CD14-positive monocyte (primary cell): ENCODE results near the gene TEX30. TPM values are rescaled to one million over a fixed set of nuclear protein-coding genes. Genes with fewer than 3 reads are reported as not detected.

ENCODE experiments used
- DNase-seq, 3 donors: peaks; one replicate each; pipeline ENCODE4 v3.0.0-alpha.2; 2011 to 2022
- H2AFZ ChIP-seq: 2 replicates; pipeline ENCODE4 v1.6.0; 2012; ENCODE audit warnings: mild to moderate bottlenecking, low read depth, low read length, inconsistent platforms; ENCODE audit not compliant: insufficient read depth, poor library complexity, severe bottlenecking
- H3K27ac ChIP-seq, 2 donors: 1 replicate in 1 of 2; 2 replicates in 1 of 2; pipeline ENCODE4 v1.5.1; 2012 to 2013; ENCODE audit warnings: low read length in 2 of 2, control low read depth in 1 of 2, inconsistent platforms in 1 of 2, low read depth in 1 of 2, mild to moderate bottlenecking in 1 of 2
- H3K27me3 ChIP-seq, 2 donors: one replicate each; pipeline versions ENCODE4 v1.6.0 to v1.6.1; 2011 to 2013; ENCODE audit warnings: low read length in 2 of 2; ENCODE audit not compliant: control insufficient read depth in 2 of 2, insufficient read depth in 2 of 2
- H3K36me3 ChIP-seq, 2 donors: replicated peaks in 1 of 2; 1 replicate in 1 of 2; 2 replicates in 1 of 2; pipeline versions ENCODE4 v1.5.1 to v1.6.1; 2012 to 2013; ENCODE audit warnings: low read length in 2 of 2, control low read depth in 1 of 2, inconsistent platforms in 1 of 2, mild to moderate bottlenecking in 1 of 2; ENCODE audit not compliant: insufficient read depth in 2 of 2, control insufficient read depth in 1 of 2
- H3K4me1 ChIP-seq, 2 donors: 1 replicate in 1 of 2; 2 replicates in 1 of 2; pipeline versions ENCODE4 v1.5.1 to v1.6.1; 2012 to 2013; ENCODE audit warnings: low read length in 2 of 2, control low read depth in 1 of 2, inconsistent platforms in 1 of 2, mild to moderate bottlenecking in 1 of 2, moderate library complexity in 1 of 2; ENCODE audit not compliant: insufficient read depth in 2 of 2, control insufficient read depth in 1 of 2
- H3K4me2 ChIP-seq: replicated peaks from 2 replicates; pipeline ENCODE3; 2012; ENCODE audit warnings: low read length, moderate library complexity, mild to moderate bottlenecking; ENCODE audit not compliant: poor library complexity, severe bottlenecking; ENCODE audit errors: extremely low read depth
- H3K4me3 ChIP-seq, 3 experiments: fragments of 200-600 bp in 1 of 3; sonication (generic) in 1 of 3; replicated peaks in 1 of 3; 1 replicate in 2 of 3; 2 replicates in 1 of 3; pipeline ENCODE4 v1.5.1; 2011 to 2013; ENCODE audit warnings: low read length in 3 of 3, mild to moderate bottlenecking in 3 of 3, control low read depth in 2 of 3, low read depth in 2 of 3, inconsistent platforms in 1 of 3, moderate library complexity in 1 of 3
- H3K79me2 ChIP-seq: 2 replicates; pipeline ENCODE4 v1.6.0; 2012; ENCODE audit warnings: mild to moderate bottlenecking, control low read depth, inconsistent platforms, low read length, moderate library complexity; ENCODE audit not compliant: insufficient read depth
- H3K9ac ChIP-seq: 2 replicates; pipeline ENCODE4 v1.6.0; 2017; ENCODE audit warnings: low read length, mild to moderate bottlenecking; ENCODE audit not compliant: insufficient read depth, poor library complexity, severe bottlenecking
- H3K9me3 ChIP-seq, 2 donors: replicated peaks in 1 of 2; 1 replicate in 1 of 2; 2 replicates in 1 of 2; pipeline versions ENCODE4 v1.5.1 to v1.6.1; 2012 to 2013; ENCODE audit warnings: low read length in 2 of 2, control low read depth in 1 of 2; ENCODE audit not compliant: control insufficient read depth in 1 of 2, insufficient read depth in 1 of 2
- H4K20me1 ChIP-seq: 2 replicates; pipeline ENCODE4 v1.6.0; 2012; ENCODE audit warnings: mild to moderate bottlenecking, low read length, control low read depth, moderate library complexity; ENCODE audit not compliant: insufficient read depth
- H3K27ac Mint-ChIP-seq, 7 donors: one replicate each; pipeline ENCODE4 v1.8.0; 2020; ENCODE audit warnings: mild to moderate bottlenecking in 7 of 7, mixed read lengths in 7 of 7, moderate library complexity in 6 of 7, inconsistent platforms in 2 of 7
- H3K27me3 Mint-ChIP-seq, 3 donors: one replicate each; pipeline ENCODE4 v1.8.0; 2021 to 2022; ENCODE audit warnings: low read depth in 3 of 3, mild to moderate bottlenecking in 3 of 3, mixed read lengths in 3 of 3, moderate library complexity in 3 of 3, inconsistent platforms in 1 of 3
- H3K36me3 Mint-ChIP-seq, 2 donors: one replicate each; pipeline ENCODE4 v1.8.0; 2020; ENCODE audit warnings: mixed read lengths in 2 of 2, inconsistent platforms in 1 of 2, mild to moderate bottlenecking in 1 of 2
- H3K4me1 Mint-ChIP-seq: one replicate; pipeline ENCODE4 v1.8.0; 2020; ENCODE audit warnings: mild to moderate bottlenecking, mixed read lengths
- H3K4me3 Mint-ChIP-seq, 2 donors: one replicate each; pipeline ENCODE4 v1.8.0; 2020; ENCODE audit warnings: mild to moderate bottlenecking in 2 of 2, mixed read lengths in 2 of 2, moderate library complexity in 1 of 2
- H3K9me3 Mint-ChIP-seq, 7 donors: one replicate each; pipeline ENCODE4 v1.8.0; 2020 to 2022; ENCODE audit warnings: mixed read lengths in 7 of 7, mild to moderate bottlenecking in 6 of 7, moderate library complexity in 6 of 7, inconsistent platforms in 2 of 7
- WGBS: methylation state at CpG from one replicate; pipeline ENCODE4 v1.1.5; 2013; ENCODE audit warnings: missing lambda C conversion rate; ENCODE audit not compliant: insufficient coverage; 5-methylcytosine and 5-hydroxymethylcytosine counted together
- intact Hi-C, 2 donors: fragments of 100-400 bp; cut with micrococcal nuclease; formaldehyde crosslinking; loops; one replicate each; pipeline versions ENCODE4 v1.15.0 to v1.15.1; 2023
- polyA plus RNA-seq, 3 donors: library from polyadenylated mRNA; depleted of rRNA in 1 of 3; unstranded in 2 of 3; stranded (reverse) in 1 of 3; fragments of 300-500 nt in 2 of 3; fragments of >200 nt in 1 of 3; fragmentation: Illumina TruSeq in 2 of 3; gene quantifications; 1 replicate in 2 of 3; 2 replicates in 1 of 3; pipeline ENCODE4 v1.2.3, GENCODE V29; 2012 to 2021
- TF ChIP-seq, protein P1 (sequence below): fragments of 200-600 bp; IDR thresholded peaks from one replicate; pipeline ENCODE4 v1.8.0; 2022; ENCODE audit warnings: antibody characterized with exemption, mild to moderate bottlenecking

Gene TEX30
- polyA plus RNA-seq, 3 donors: 2.7 to 11.3 (median 10.9) TPM

DNA sequence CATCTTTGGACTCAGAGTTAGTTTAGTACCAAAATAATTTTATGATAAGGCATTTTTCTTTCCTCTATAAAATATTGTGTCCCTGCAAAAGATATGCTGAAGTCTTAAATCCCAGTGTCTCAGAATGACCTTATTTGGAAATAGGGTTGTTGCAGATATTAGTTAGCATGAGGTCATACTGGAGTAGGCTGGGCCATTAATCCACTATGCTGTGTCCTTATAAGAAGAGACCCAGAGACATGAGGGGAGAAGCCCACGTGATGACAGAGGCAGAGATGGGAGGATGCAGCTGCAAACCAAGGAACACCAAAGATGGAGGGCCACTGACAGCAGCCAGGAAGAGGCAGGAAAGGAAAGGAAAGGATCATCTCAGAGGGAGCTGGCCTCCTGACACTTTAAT, 18.8 kb upstream of the TEX30 start:
- H3K4me3 Mint-ChIP-seq: no peak overlapping the region
- no peaks in the 10 kb centered on the region for H4K20me1 ChIP-seq
- intact Hi-C loops: loop anchor here in 1 of 2 donors (10.0 kb wide), 1 partner anchor 108 kb away; no protein-coding TSS in a partner anchor

DNA sequence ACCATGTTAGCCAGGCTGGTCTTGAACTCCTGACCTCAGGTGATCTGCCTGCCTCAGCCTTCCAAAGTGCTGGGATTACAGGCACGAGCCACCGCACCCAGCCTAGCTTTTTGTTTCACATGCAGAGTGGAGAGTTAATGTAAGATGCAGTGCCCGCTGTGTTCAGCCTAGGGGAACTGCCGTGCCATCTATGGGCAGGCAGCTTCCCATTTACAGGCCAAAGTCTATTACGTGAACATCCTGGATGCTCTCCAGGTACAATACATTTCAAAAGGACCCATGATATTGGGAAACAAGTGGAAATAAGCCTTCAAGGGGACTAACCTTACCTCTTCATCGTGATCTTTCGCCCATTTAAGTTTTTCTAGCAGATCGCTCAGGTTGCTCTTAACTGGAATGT, 15.1 kb upstream of the TEX30 start:
- H3K27ac Mint-ChIP-seq: no peak overlapping the region
- 100% methylated on average over 1 of the region's 8 CpGs for WGBS

More for the DNA sequence above, 18.8 kb upstream of the TEX30 start:
- no peak overlapping the region for H3K4me3 ChIP-seq
- TF ChIP-seq, protein P1, sequence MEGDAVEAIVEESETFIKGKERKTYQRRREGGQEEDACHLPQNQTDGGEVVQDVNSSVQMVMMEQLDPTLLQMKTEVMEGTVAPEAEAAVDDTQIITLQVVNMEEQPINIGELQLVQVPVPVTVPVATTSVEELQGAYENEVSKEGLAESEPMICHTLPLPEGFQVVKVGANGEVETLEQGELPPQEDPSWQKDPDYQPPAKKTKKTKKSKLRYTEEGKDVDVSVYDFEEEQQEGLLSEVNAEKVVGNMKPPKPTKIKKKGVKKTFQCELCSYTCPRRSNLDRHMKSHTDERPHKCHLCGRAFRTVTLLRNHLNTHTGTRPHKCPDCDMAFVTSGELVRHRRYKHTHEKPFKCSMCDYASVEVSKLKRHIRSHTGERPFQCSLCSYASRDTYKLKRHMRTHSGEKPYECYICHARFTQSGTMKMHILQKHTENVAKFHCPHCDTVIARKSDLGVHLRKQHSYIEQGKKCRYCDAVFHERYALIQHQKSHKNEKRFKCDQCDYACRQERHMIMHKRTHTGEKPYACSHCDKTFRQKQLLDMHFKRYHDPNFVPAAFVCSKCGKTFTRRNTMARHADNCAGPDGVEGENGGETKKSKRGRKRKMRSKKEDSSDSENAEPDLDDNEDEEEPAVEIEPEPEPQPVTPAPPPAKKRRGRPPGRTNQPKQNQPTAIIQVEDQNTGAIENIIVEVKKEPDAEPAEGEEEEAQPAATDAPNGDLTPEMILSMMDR: no peak
- no peak overlapping the region for H3K4me2 ChIP-seq
- Mint-ChIP-seq H3K4me1 (no peaks in the 10 kb centered on the region), H3K9me3 (no peaks in the 10 kb centered on the region), H3K27ac (no peak overlapping the region), H3K27me3 (peaks cover 4 to 10% (median 7%) of the 10 kb centered on the region in 3 donors), H3K36me3 (no peaks in the 10 kb centered on the region)
- H3K4me1 ChIP-seq: no peaks in the 10 kb centered on the region
- no peaks in the 10 kb centered on the region for H3K9me3 ChIP-seq
- H3K27ac ChIP-seq: no peak overlapping the region
- no CpG with 5 or more reads among the region's 1 CpG for WGBS
- H3K27me3 ChIP-seq: peaks cover 2 to 5% of the 10 kb centered on the region in 2 donors
- H3K9ac ChIP-seq: no peak overlapping the region
- H2AFZ ChIP-seq: no peak overlapping the region
- no peaks in the 10 kb centered on the region for H3K36me3 ChIP-seq
- H3K79me2 ChIP-seq: no peaks in the 10 kb centered on the region
- DNase-seq: no peak

More for the DNA sequence above, 15.1 kb upstream of the TEX30 start:
- H3K4me2 ChIP-seq: no peak overlapping the region
- H3K4me1 Mint-ChIP-seq: no peaks in the 10 kb centered on the region
- H3K27me3 ChIP-seq: no peaks in the 10 kb centered on the region
- H3K9me3 Mint-ChIP-seq: no peaks in the 10 kb centered on the region
- no peaks in the 10 kb centered on the region for H4K20me1 ChIP-seq
- H3K4me3 ChIP-seq: no peak overlapping the region
- no peaks in the 10 kb centered on the region for H3K36me3 ChIP-seq
- intact Hi-C loops: no loop called here
- no peak overlapping the region for H3K27ac ChIP-seq
- no peaks in the 10 kb centered on the region for H3K36me3 Mint-ChIP-seq
- peaks cover 0 to 4% (median 1%) of the 10 kb centered on the region in 3 donors for H3K27me3 Mint-ChIP-seq
- no peaks in the 10 kb centered on the region for H3K9me3 ChIP-seq
- H3K4me1 ChIP-seq: no peaks in the 10 kb centered on the region
- DNase-seq: no peak
- no peaks in the 10 kb centered on the region for H3K79me2 ChIP-seq
- no peak overlapping the region for H3K9ac ChIP-seq
- no peak overlapping the region for H2AFZ ChIP-seq
- no peak overlapping the region for H3K4me3 Mint-ChIP-seq
- TF ChIP-seq, protein P1: no peak
